Measurements from ENCODE around the gene RNASEH2C.
"Not testable (repeated sequence)": the region's sequence is repeated elsewhere in the genome, so short reads cannot be mapped to it uniquely, and the experiment has no call there.

Gene RNASEH2C

DNA sequence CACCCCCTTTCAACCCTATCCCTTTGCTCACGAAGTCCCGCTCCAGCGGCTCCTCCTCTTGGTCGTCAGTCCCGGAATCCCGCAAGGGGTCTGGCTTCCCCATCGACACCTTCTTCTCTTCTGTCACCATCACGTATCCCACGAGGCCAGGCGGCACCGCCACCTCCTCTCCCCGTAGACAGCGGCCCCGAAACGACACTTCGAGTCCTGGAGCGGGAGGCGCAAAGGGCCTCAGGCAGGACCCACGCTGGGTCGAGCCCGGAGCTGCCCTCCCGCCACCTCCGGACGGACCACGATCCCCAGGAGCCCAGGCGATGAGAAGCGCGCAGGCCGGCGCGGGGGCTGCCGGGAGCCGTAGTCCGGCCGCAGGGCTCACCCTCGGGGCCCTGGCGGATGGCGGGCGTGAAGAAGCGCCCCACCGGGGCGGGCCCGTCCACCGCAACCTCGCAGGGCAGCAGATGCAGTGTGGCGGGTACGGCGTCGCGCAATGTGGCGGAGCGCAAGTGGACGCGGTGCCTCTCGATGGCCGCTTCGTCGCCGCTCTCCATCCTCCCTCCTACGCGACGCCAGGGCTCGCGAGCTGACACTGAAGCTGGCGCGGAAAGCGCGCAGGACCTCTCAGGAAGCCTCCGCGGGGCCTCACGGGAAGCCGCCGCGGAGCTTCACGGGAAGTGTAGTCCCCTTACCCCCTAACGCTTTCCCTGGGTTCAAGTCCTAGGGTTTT is at the start of gene RNASEH2C:
TSS of gene RNASEH2C (minus strand) at position 588 of the 724 bp plus-strand sequence. CDS start at position 548, 40 bp downstream.
- no peak for TF ChIP-seq CTCF (IDR thresholded peaks at IDR 0.05; ENCODE audit: low read depth, low read length)
- peak; percentile 58 for DNase-seq (ENCODE audit: extremely low read depth, low read depth)

- DNase-seq (ENCODE audit: extremely low read depth, low read depth) = not testable (repeated sequence)
Measured at GRCh38 chr11:65767806-65768205, 47.2 kb upstream of the RNASEH2C start.

DNA sequence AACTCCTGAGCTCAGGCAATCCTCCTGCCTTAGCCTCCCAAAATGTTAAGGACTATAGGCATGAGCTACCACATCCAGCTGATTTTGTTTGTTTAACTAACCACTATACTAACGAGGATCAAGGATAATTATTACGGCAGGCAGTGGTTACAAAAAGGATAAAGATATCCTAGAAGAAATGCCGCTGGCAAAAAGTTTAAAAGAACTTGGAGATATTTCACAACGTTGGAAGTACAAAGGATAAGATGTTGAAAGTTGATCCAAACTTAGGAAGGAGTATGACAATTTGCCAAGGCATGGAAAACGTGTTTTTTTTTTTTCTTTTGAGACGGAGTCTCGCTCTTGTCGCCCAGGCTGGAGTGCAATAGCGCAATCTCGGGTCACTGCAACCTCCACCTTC is 46.8 kb upstream of the RNASEH2C start:
- DNase-seq (ENCODE audit: extremely low read depth, low read depth) = peak; percentile 42
- TF ChIP-seq CTCF (IDR thresholded peaks at IDR 0.05; ENCODE audit: low read depth, low read length) = no peak

DNA sequence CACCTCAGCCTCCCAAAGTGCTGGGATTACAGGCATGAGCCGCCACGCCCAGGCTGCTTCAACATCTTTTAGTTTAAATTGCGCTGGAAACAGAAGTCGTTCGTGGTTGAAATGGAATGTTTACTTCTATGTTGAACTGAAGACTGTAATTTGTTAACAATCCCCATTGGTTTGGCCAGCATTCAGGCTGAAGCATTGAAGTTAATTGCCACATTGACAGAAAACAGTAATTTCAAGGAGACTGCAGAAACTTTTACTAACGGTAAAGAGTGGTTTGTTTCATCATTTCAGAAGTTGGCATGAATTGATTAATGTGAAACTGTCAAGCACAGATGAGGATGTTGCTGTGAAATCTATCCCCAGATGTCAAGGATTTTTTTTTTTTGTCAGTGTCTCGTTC is 45.9 kb upstream of the RNASEH2C start:
- DNase-seq (ENCODE audit: extremely low read depth, low read depth) = peak; percentile 54

DNA sequence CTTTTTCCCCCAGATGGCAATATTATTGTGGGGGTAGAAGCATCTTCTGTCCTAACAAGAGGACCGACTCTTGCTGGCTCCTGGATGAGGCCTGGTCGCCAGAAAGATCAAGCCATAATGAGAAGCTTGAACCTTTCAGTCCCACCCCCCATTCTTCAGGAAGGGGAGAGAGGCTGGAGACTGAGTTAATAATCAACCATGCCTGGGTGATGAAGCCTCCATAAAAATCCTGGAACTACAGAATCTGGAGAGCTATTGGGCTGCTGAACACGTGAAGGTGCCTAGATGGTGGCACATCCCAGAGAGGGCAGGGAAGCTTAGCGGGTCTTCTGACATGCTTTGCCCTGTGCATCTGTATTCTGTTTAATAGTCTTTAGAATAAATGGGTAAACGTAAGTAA is 43.8 kb upstream of the RNASEH2C start:
- no peak for DNase-seq (ENCODE audit: extremely low read depth, low read depth)

More for the DNA sequence above, 45.9 kb upstream of the RNASEH2C start:
- TF ChIP-seq CTCF (IDR thresholded peaks at IDR 0.05; ENCODE audit: low read depth, low read length) = no peak

DNA sequence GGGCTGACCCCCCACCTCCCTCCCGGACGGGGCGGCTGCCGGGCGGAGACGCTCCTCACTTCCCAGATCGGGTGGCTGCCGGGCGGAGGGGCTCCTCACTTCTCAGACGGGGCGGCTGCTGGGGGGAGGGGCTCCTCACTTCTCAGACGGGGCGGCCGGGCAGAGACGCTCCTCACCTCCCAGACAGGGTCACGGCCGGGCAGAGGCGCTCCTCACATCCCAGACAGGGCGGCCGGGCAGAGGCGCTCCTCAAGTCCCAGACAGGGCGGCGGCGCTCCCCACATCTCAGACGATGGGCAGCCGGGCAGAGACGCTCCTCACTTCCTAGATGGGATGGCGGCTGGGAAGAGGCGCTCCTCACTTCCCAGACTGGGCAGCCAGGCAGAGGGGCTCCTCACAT is 42.2 kb upstream of the RNASEH2C start:
- not testable (repeated sequence) for DNase-seq (ENCODE audit: extremely low read depth, low read depth)

More for the DNA sequence above, 43.8 kb upstream of the RNASEH2C start:
- TF ChIP-seq CTCF (IDR thresholded peaks at IDR 0.05; ENCODE audit: low read depth, low read length) = no peak

- DNase-seq (ENCODE audit: extremely low read depth, low read depth) = not testable (repeated sequence)
Measured at GRCh38 chr11:65762169-65762568, 41.6 kb upstream of the RNASEH2C start.

DNA sequence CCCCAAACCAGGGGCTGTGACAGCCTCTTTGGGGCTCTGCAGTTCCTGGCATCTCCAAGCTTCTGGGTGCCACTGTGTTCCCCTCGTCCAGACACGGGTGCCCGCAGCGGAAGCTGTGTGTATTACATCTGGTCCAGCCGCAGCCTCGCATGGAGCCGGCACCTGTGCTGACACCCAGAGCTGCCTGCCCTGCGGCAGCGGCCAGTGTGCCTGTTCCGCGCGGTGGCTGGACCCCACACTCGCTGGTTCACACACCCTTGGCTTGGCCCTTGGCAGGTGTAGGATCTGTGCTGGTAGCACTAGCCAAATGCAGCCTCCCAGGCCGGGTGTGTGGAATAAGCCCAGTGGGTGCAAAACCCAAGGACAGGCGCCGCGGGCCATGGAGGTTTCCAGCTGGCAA is 24.5 kb upstream of the RNASEH2C start:
- TF ChIP-seq CTCF (IDR thresholded peaks at IDR 0.05; ENCODE audit: low read depth, low read length) = no peak
- no peak for DNase-seq (ENCODE audit: extremely low read depth, low read depth)

- DNase-seq (ENCODE audit: extremely low read depth, low read depth) = no peak
- TF ChIP-seq CTCF (IDR thresholded peaks at IDR 0.05; ENCODE audit: low read depth, low read length) = no peak
Measured at GRCh38 chr11:65744699-65745042, 24.1 kb upstream of the RNASEH2C start.

Measured in AG09319 (cell line).